ENCODE results near the gene RALGAPA2. TPM values are rescaled to one million over a fixed set of nuclear protein-coding genes. Genes with fewer than 3 reads are reported as not detected.

The RALGAPA2 gene
- total and polyA plus RNA-seq, 2 donors (not counting 3 experiments of a cell fraction or from before 2014, with no cell fraction given): 10.0 to 46.8 TPM

GRCh38 chr20:20461551-20461950, 250.9 kb downstream of the RALGAPA2 start:
- no peaks in the 10 kb centered on the region for H3K27me3 ChIP-seq (ENCODE audit: control insufficient read depth in 2 of 2, insufficient read depth in 2 of 2, low read length in 2 of 2)

More at GRCh38 chr20:20461551-20461950, 250.9 kb downstream of the RALGAPA2 start:
- POLR2A ChIA-PET: no interaction called here
- no peaks in the 10 kb centered on the region for H3K4me1 ChIP-seq (ENCODE audit: control insufficient read depth, extremely low read depth, insufficient read depth, low read length)
- no peaks in the 10 kb centered on the region for H4K20me1 ChIP-seq (replicated peaks; ENCODE audit: control insufficient read depth, extremely low read depth, insufficient read depth, low read length)
- peaks cover 0 to 2% of the 10 kb centered on the region in 2 experiments for H3K36me3 ChIP-seq (ENCODE audit: control insufficient read depth in 2 of 2, extremely low read depth in 1 of 2, insufficient read depth in 2 of 2, low read length in 2 of 2)
- H3K9ac ChIP-seq (replicated peaks; ENCODE audit: extremely low read depth, insufficient read depth, low read length): no peak overlapping the region
- no peaks in the 10 kb centered on the region for H3K9me1 ChIP-seq (replicated peaks; ENCODE audit: control insufficient read depth, extremely low read depth, insufficient read depth, low read length)
- TF ChIP-seq CTCF (IDR thresholded peaks at IDR 0.05; ENCODE audit: extremely low read depth in 1 of 2, insufficient read depth in 1 of 2, low read depth in 1 of 2, low read length in 2 of 2) (no peak), POLR2AphosphoS5 (IDR thresholded peaks at IDR 0.05; ENCODE audit: insufficient read depth, low read depth, low read length) (no peak), MYC (IDR thresholded peaks at IDR 0.05; ENCODE audit: low read depth, low read length) (no peak), POLR2A (IDR thresholded peaks at IDR 0.05; ENCODE audit: low read depth, low read length) (no peak), EZH2 (IDR thresholded peaks at IDR 0.05; ENCODE audit: borderline replicate concordance, low read depth, low read length, severe bottlenecking) (no peak), MAX (IDR thresholded peaks at IDR 0.05; ENCODE audit: insufficient read depth, insufficient read length) (no peak), FOS (IDR thresholded peaks at IDR 0.05; ENCODE audit: borderline replicate concordance, insufficient read depth, low read length) (no peak), JUN (IDR thresholded peaks at IDR 0.05; ENCODE audit: borderline replicate concordance, insufficient read depth, insufficient read length, low read depth) (no peak), GATA2 (IDR thresholded peaks at IDR 0.05; ENCODE audit: insufficient read depth, insufficient read length, low read depth, low read length) (no peak)
- BruUV-seq (replicated peaks): no TSS peak
- dilution Hi-C loops (cut with MboI; ENCODE audit: extremely low pct_ligation_motif_present, low sequenced_read_pairs): no loop called here
- CTCF ChIA-PET: interaction anchor here (1.1 kb wide), 1 partner anchor 21 kb away, joined by 3 read pairs; no protein-coding TSS in a partner anchor
- no peaks in the 10 kb centered on the region for H3K9me3 ChIP-seq (replicated peaks; ENCODE audit: control insufficient read depth, insufficient read depth, low read length)
- H3K4me3 ChIP-seq (replicated peaks in 1 of 3; ENCODE audit: insufficient read depth in 1 of 3, low read depth in 1 of 3, low read length in 3 of 3): no peak overlapping the region
- intact Hi-C loops (cut with micrococcal nuclease): no loop called here
- no peak overlapping the region for H3K27ac ChIP-seq (ENCODE audit: insufficient read depth, low read depth, low read length)
- H3K4me2 ChIP-seq (ENCODE audit: insufficient read depth, low read length): no peak overlapping the region
- DNase-seq (ENCODE audit: low read depth, low spot score) (no peak), FAIRE-seq (no peak)
- no peaks in the 10 kb centered on the region for H3K79me2 ChIP-seq (ENCODE audit: control insufficient read depth, insufficient read depth, low read length)
- H2AFZ ChIP-seq (ENCODE audit: low read depth, low read length): no peak overlapping the region

Measured in endothelial cell of umbilical vein (primary cell).